Right kidney (tissue), 1 donor: ENCODE results near the gene DPYSL5.
A peak's percentile ranks its signal among the peaks of the same experiment; 100 is the strongest.

ENCODE experiments used
- DNase-seq: peaks from one replicate; pipeline ENCODE4 v3.0.0-alpha.2; 2016

Gene DPYSL5

DNA sequence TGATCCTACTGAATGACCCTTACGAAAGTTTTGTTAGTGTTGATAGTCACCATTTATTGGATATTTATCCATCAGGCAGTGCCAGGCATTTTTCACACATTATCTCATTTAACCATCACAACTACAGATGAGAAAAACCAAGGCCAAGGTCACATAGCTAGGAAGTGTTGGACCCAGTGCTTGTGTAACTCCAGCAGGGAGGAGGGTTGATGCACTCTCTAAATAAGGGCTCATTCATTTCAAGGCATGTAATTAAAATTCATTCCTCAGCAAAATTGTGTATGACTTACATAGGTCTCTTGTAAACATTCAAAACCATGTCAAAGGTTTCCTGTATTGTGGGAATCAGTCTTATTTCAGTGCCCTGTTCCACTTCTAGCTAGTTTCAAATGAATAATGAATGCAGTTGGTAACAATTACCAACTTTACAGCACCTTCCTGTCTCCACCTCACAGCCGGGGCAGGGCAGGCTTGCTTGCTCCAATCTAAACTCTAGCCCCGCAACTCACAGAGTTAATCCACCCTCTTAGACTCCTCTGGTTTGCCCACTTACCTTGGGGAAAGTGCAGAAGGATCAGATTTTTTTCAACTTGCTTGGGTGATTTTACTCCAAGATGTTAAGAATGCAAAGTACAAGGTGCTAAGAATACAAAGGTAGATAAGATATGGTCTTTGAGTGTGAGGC, 116.7 kb downstream of the DPYSL5 start:
- no peak for DNase-seq

GRCh38 chr2:26968001-26968400, 120.1 kb downstream of the DPYSL5 start:
- no peak for DNase-seq

- DNase-seq = no peak
Observed at GRCh38 chr2:26969077-26969844, 121.3 kb downstream of the DPYSL5 start.

- DNase-seq = peak; percentile 92
Observed at GRCh38 chr2:26970244-26970927, 122.5 kb downstream of the DPYSL5 start, which contains the start of gene MAPRE3. TSS of gene MAPRE3 (plus strand) at chr2:26970637. CDS start at chr2:27022219, 51,582 bp downstream.

GRCh38 chr2:26970928-26971627, 123.1 kb downstream of the DPYSL5 start:
- peak; percentile 56 for DNase-seq

DNA sequence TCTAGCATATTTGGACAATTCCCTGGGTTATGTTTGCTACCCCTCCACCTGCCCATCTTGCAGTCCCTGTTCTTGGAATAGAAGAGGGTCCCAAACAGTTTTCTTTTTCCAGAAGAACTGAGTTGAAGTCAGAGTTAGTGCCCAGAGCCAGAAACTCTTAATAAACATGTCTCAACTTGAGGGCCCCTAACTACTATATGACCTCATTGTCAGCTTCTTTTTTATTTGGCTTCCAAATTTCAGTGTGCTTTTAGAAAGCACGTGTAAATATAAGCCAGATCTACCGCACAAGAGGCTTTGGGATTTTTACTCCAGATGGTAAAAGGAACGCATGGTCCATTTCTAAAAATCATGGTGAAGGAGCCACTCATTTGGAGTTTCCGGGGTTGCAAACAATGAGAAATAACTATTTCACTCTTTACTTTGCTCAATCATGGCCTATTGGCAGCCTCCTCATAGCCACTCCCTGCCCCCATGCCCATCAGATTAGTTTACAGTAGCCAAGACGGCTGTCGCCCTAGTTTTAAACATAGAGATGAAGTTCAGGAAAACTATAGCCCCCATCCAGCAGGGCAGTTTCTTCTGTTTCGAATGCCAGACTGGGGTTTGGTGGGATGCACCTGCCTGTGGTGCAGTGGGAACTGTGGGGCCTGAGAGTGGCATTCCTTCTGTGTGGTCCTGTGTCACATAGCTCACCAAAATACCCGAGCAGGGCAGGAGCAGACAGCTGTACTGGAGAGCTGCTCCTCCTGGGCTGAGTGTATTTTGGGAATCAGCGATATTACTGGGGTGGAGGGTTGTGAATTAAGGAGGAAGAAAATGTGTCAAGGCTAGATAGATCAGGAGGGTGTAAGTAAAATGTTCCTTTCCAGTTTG, 124.2 kb downstream of the DPYSL5 start:
- no peak for DNase-seq

DNA sequence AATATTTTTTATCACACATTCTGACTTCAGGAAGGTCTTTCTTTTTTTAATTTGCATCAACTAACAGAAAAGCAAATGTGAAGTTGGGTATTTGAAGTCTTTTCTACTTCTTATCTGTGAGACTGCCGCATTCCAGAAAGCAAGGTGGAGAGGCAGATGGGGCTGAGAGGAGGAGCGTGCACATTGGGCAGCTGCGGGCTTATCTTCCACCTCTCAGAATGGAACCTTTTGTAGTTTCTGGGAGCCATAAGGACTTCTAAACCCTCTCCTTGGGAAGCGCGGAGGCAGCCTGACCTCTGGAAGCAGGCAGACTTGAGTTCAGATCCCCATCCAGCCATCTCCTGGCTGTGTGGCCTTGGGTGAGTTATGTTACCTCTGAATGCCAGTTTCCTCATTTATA, 126.4 kb downstream of the DPYSL5 start:
- no peak for DNase-seq

GRCh38 chr2:26975102-26975501, 127.2 kb downstream of the DPYSL5 start:
- DNase-seq = no peak

- DNase-seq = no peak
Observed at GRCh38 chr2:26975656-26976055, 127.7 kb downstream of the DPYSL5 start.

DNA sequence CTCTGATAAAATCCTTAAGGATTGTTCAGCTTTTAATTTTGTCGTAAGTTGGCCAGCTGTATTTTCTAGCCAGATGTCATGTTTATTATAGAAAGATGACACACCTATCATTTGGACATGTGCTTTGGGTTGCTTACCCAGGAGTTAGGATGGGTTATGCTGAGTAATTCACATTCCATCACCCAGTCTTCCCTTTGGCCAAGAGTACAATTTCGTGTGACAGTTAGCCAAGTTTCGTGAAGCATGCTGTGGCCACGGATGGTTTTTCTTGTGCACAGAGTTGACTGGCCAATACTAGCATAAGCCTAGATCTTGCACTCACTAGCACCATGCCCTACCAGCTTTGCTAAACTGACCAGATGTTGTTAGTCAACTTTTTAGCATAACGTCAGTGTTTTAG, 128.3 kb downstream of the DPYSL5 start:
- DNase-seq = no peak

- DNase-seq = no peak
Observed at GRCh38 chr2:26977012-26977411, 129.1 kb downstream of the DPYSL5 start.

GRCh38 chr2:26978061-26978596, 130.2 kb downstream of the DPYSL5 start:
- no peak for DNase-seq

GRCh38 chr2:26979741-26980140, 131.8 kb downstream of the DPYSL5 start:
- DNase-seq = no peak

DNA sequence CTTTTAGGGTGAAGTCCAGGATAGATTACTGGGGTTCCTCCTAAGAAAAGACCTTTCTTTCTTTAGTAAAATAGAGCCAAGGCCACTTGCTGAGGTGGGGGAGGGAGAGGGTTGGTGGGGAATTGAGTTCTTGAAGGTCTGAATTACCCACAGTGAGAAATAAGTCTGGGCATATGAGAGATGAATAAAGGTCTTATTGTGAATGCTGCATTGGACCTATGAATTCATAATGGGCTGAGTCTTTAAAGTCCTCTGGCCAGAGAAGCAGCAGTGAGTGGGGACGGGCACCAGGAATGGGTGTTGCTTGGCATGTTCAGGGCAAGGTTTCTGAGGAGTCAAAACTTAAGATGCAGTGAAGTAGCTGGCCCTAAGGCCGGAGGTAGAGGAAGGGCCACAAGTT, 133.0 kb downstream of the DPYSL5 start:
- DNase-seq = no peak

DNA sequence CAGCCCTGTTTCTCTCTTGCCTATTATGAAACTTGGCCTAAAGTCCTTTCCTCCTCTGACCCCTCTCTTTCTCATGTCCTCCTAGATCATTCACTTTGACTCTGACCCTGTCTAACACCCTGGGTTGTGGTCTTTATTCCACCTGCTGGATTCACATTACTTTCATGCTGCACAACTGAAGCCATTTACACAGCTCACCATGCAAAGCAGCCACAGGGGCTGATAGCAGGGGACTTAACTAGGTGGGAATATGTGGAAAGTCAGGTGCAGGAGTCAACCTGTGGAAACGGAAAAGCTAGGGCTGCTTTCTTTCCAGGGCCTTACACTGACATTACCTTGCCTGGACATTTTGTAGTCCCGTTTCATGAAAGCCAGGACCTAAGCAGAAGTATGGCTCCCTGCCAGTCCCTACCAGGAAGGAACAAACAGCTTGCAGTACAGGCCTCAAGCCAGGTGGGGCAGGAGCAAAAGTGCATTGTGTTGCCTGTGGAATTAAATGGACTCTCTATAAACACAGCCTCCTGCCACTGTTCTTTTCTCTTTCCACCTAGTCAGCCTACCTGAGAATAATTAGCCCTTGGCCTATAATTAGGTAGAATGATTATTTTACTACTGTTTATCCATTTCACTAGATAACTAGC, 134.3 kb downstream of the DPYSL5 start:
- DNase-seq = no peak

- DNase-seq = no peak
Observed at GRCh38 chr2:26983746-26984145, 135.8 kb downstream of the DPYSL5 start.

DNA sequence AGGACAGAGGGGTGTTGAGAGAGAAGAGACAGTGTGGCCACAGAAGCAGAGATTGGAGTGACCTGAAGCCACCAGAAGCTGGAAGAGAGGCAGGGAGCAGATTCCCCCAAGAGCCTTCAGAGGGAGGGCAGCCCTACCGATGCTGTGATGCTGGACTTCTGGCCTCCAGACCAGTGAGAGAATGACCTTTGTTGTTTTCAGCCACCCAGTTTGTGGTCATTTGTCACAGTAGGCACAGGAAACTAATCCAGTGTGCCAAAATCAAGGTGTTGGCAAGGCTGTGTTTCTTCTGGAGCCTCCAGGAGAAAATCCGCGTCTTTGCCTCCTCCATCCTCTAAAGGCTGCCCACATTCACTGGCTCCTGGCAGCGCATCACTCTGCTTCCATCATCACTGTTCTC, 137.9 kb downstream of the DPYSL5 start:
- no peak for DNase-seq

GRCh38 chr2:26986576-26986975, 138.6 kb downstream of the DPYSL5 start:
- DNase-seq = no peak

GRCh38 chr2:26988058-26988860, 140.3 kb downstream of the DPYSL5 start:
- DNase-seq = no peak

DNA sequence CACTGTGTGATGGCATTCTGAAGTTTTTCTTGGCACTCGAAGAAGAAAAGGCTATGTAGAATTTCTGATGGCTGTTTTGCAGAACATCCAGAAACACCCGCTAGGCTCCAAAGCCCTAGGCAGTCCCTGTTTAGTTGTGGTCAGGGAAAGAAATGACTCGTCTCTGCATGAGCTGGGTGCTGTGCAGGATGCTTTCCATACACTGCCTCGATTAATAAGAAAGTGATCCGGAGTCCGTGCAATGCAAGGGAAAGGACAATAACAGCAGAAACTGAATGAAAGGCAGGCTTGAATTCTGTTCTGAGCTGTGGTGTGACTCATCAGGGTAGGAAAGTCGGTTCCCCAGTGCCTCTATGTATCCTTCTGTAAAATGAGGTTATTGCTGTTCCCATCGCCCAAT, 141.2 kb downstream of the DPYSL5 start:
- DNase-seq = no peak
